Suprapubic skin (tissue), 4 donors: Measurements from ENCODE around the gene GNAQ.
"Not testable (repeated sequence)": the region's sequence is repeated elsewhere in the genome, so short reads cannot be mapped to it uniquely, and the experiment has no call there.

Experiments
- CTCF ChIP-seq, 2 donors: fragments of 200-600 bp in 1 of 2; fragments of 450-650 bp in 1 of 2; sonication (generic) in 1 of 2; IDR thresholded peaks; one replicate each; pipeline ENCODE4 v1.5.1; 2016 to 2019; ENCODE audit warnings: antibody characterized with exemption in 2 of 2, mild to moderate bottlenecking in 1 of 2, moderate library complexity in 1 of 2
- EP300 ChIP-seq: sonication (generic); formaldehyde crosslinking; IDR thresholded peaks from one replicate; pipeline ENCODE4 v1.6.1; 2017; ENCODE audit warnings: antibody characterized with exemption
- POLR2A ChIP-seq, 2 donors: fragments of 450-650 bp; IDR thresholded peaks; one replicate each; pipeline ENCODE4 v1.6.1; 2017; ENCODE audit warnings: antibody characterized with exemption in 2 of 2, mild to moderate bottlenecking in 2 of 2, moderate library complexity in 2 of 2
- POLR2AphosphoS5 ChIP-seq, 3 donors: sonication (generic); formaldehyde crosslinking; IDR thresholded peaks; one replicate each; pipeline ENCODE4 v1.6.1; 2017; ENCODE audit warnings: antibody characterized with exemption in 3 of 3

GRCh38 chr9:77687737-77688136, 343.9 kb downstream of the GNAQ start:
- TF ChIP-seq CTCF (IDR thresholded peaks at IDR 0.05); EP300; POLR2A (IDR thresholded peaks at IDR 0.05); POLR2AphosphoS5 (IDR thresholded peaks at IDR 0.05): not testable (repeated sequence)
